Erythroblast (primary cell): ENCODE results near the gene CARS1.

Experiments
- GATA1 ChIP-seq: IDR thresholded peaks from 2 replicates; pipeline ENCODE4 v1.6.1; 2011; ENCODE audit warnings: low read depth, mild to moderate bottlenecking, control low read depth, low read length, moderate library complexity
- POLR2A ChIP-seq: IDR thresholded peaks from 2 replicates; pipeline ENCODE4 v1.6.1; 2011; ENCODE audit warnings: mild to moderate bottlenecking, low read length

DNA sequence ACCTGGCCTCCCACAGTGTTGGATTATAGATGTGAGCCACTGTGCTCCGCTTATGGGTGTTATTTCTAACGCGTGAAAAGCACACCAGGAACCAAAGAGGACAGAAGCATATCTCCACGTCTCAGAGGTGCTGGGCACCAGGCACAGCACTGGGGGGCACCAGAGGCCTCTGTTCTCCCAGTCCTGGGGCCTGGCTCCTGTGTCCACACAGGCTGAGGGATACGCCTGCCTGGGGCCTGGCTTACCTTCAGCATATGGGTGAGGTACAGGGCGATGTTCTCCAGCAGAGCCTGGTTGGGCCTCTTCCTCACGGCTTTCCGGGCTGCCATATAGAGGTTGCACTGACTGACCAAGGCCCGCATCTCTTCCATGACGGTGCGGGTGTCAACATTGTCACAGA is 40.4 kb downstream of the CARS1 start:
- TF ChIP-seq POLR2A: no peak
- TF ChIP-seq GATA1: no peak
